ENCODE results near the gene HK1.
"Not testable (repeated sequence)": the region's sequence is repeated elsewhere in the genome, so short reads cannot be mapped to it uniquely, and the experiment has no call there.

Gene HK1

GRCh38 chr10:69428165-69428564 lies 149.9 kb downstream of the HK1 start:
- no peak for DNase-seq

- no peak for DNase-seq
These were observed 155.9 kb downstream of the HK1 start for GRCh38 chr10:69434169-69434568.

GRCh38 chr10:69434926-69435325 lies 156.6 kb downstream of the HK1 start:
- DNase-seq: no peak

- DNase-seq: no peak
These were observed 157.7 kb downstream of the HK1 start for GRCh38 chr10:69435966-69436520.

- no peak for DNase-seq
These were observed 159.3 kb downstream of the HK1 start for GRCh38 chr10:69437321-69438259.

GRCh38 chr10:69438536-69439349 lies 160.4 kb downstream of the HK1 start:
- DNase-seq: no peak

GRCh38 chr10:69439350-69439739 lies 161.0 kb downstream of the HK1 start:
- DNase-seq: peak; percentile 72

- no peak for DNase-seq
These were observed 161.7 kb downstream of the HK1 start for GRCh38 chr10:69439813-69440506.

- no peak for DNase-seq
These were observed 165.1 kb downstream of the HK1 start for GRCh38 chr10:69443354-69443753.

GRCh38 chr10:69445041-69445440 lies 166.7 kb downstream of the HK1 start:
- no peak for DNase-seq

- DNase-seq: no peak
These were observed 167.9 kb downstream of the HK1 start for GRCh38 chr10:69446229-69446628.

- DNase-seq: no peak
These were observed 168.4 kb downstream of the HK1 start for GRCh38 chr10:69446650-69447151.

GRCh38 chr10:69449841-69450240 lies 171.5 kb downstream of the HK1 start:
- no peak for DNase-seq

GRCh38 chr10:69450395-69450794 lies 172.1 kb downstream of the HK1 start:
- DNase-seq: not testable (repeated sequence)

- DNase-seq: peak; percentile 91
These were observed 173.0 kb downstream of the HK1 start, which contains the start of gene TSPAN15 for GRCh38 chr10:69451209-69451783. Gene TSPAN15, plus strand, starts transcription at chr10:69451465. Its CDS starts 130 bp downstream, at chr10:69451595.
